ENCODE measurements around the gene PTPN12. TPM values are rescaled to one million over a fixed set of nuclear protein-coding genes. Genes with fewer than 3 reads are reported as not detected.

Gene PTPN12
- total RNA-seq, 3 donors from 2014 or later: 161 to 176 (median 168) TPM

DNA sequence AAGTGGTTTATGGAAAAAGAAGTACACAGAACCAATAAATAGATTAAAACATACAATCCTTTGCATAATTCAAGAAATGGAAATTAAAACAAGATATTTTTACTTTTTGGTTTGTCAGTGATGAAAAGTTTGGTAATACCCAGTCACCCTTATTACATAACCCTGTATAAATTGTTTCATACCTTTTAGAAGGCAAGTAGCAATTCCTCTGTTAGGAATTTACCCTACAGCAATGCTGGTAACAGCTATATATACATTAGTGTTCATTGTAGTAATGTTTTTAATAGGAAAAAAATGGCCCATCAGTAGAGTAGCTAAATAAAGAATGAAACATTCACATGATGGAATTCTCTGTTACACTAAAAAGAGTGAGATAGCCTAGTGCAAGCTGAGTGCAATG lies 42.7 kb downstream of the PTPN12 start:
- intact Hi-C loops (cut with DNase I; ENCODE audit: low total_unique reads): no loop called here
- H3K4me3 ChIP-seq: no peak overlapping the region
- H3K27me3 ChIP-seq: no peaks in the 10 kb centered on the region
- no peak for DNase-seq (ENCODE audit: low spot score in 2 of 2)
- no peak overlapping the region for H3K27ac ChIP-seq
- TF ChIP-seq POLR2A (IDR thresholded peaks at IDR 0.05) (no peak), POLR2AphosphoS5 (IDR thresholded peaks at IDR 0.05) (no peak)
- TF ChIP-seq, protein P1, sequence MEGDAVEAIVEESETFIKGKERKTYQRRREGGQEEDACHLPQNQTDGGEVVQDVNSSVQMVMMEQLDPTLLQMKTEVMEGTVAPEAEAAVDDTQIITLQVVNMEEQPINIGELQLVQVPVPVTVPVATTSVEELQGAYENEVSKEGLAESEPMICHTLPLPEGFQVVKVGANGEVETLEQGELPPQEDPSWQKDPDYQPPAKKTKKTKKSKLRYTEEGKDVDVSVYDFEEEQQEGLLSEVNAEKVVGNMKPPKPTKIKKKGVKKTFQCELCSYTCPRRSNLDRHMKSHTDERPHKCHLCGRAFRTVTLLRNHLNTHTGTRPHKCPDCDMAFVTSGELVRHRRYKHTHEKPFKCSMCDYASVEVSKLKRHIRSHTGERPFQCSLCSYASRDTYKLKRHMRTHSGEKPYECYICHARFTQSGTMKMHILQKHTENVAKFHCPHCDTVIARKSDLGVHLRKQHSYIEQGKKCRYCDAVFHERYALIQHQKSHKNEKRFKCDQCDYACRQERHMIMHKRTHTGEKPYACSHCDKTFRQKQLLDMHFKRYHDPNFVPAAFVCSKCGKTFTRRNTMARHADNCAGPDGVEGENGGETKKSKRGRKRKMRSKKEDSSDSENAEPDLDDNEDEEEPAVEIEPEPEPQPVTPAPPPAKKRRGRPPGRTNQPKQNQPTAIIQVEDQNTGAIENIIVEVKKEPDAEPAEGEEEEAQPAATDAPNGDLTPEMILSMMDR (IDR thresholded peaks at IDR 0.05): no peak
- H3K4me1 ChIP-seq: no peaks in the 10 kb centered on the region
- H3K36me3 ChIP-seq: no peaks in the 10 kb centered on the region
- no peaks in the 10 kb centered on the region for H3K9me3 ChIP-seq

- Histone ChIP-seq H3K36me3 (no peaks in the 10 kb centered on the region), H3K27ac (no peak overlapping the region), H3K9me3 (no peaks in the 10 kb centered on the region), H3K4me1 (no peaks in the 10 kb centered on the region), H3K4me3 (no peak overlapping the region), H3K27me3 (no peaks in the 10 kb centered on the region)
- intact Hi-C loops (cut with DNase I; ENCODE audit: low total_unique reads): no loop called here
- no peak for TF ChIP-seq POLR2A (IDR thresholded peaks at IDR 0.05)
- TF ChIP-seq, protein P1 (IDR thresholded peaks at IDR 0.05): no peak
- TF ChIP-seq POLR2AphosphoS5 (IDR thresholded peaks at IDR 0.05): no peak
- no peak for DNase-seq (ENCODE audit: low spot score in 2 of 2)
Measured at GRCh38 chr7:77580762-77581350, 43.8 kb downstream of the PTPN12 start.

- Histone ChIP-seq H3K4me3 (no peak overlapping the region), H3K27me3 (no peaks in the 10 kb centered on the region), H3K36me3 (no peaks in the 10 kb centered on the region), H3K27ac (no peak overlapping the region), H3K9me3 (no peaks in the 10 kb centered on the region), H3K4me1 (no peaks in the 10 kb centered on the region)
- intact Hi-C loops (cut with DNase I; ENCODE audit: low total_unique reads): no loop called here
- DNase-seq (ENCODE audit: low spot score in 2 of 2): no peak
- TF ChIP-seq POLR2AphosphoS5 (IDR thresholded peaks at IDR 0.05) (no peak), POLR2A (IDR thresholded peaks at IDR 0.05) (no peak)
- TF ChIP-seq, protein P1 (IDR thresholded peaks at IDR 0.05): no peak
Measured at GRCh38 chr7:77587272-77587671, 50.2 kb downstream of the PTPN12 start.

- intact Hi-C loops (cut with DNase I; ENCODE audit: low total_unique reads): no loop called here
- Histone ChIP-seq H3K4me3 (no peak overlapping the region), H3K9me3 (no peaks in the 10 kb centered on the region), H3K27ac (no peak overlapping the region), H3K4me1 (no peaks in the 10 kb centered on the region), H3K27me3 (no peaks in the 10 kb centered on the region), H3K36me3 (peaks cover 8% of the 10 kb centered on the region)
- no peak for DNase-seq (ENCODE audit: low spot score in 2 of 2)
- TF ChIP-seq, protein P1 (IDR thresholded peaks at IDR 0.05): no peak
- no peak for TF ChIP-seq POLR2A (IDR thresholded peaks at IDR 0.05)
- no peak for TF ChIP-seq POLR2AphosphoS5 (IDR thresholded peaks at IDR 0.05)
Measured at GRCh38 chr7:77600952-77601351, 63.9 kb downstream of the PTPN12 start.

- H3K27me3 ChIP-seq: no peaks in the 10 kb centered on the region
- no peaks in the 10 kb centered on the region for H3K4me1 ChIP-seq
- intact Hi-C loops (cut with DNase I; ENCODE audit: low total_unique reads): no loop called here
- DNase-seq (ENCODE audit: low spot score in 2 of 2): no peak
- H3K4me3 ChIP-seq: no peak overlapping the region
- no peak overlapping the region for H3K27ac ChIP-seq
- H3K9me3 ChIP-seq: no peaks in the 10 kb centered on the region
- TF ChIP-seq, protein P1 (IDR thresholded peaks at IDR 0.05): no peak
- TF ChIP-seq POLR2AphosphoS5 (IDR thresholded peaks at IDR 0.05): no peak
- TF ChIP-seq POLR2A (IDR thresholded peaks at IDR 0.05): no peak
- no peaks in the 10 kb centered on the region for H3K36me3 ChIP-seq
Measured at GRCh38 chr7:77606562-77606961, 69.5 kb downstream of the PTPN12 start.

Measured in breast epithelium (tissue), 4 donors.